Loucy (cell line): ENCODE data around the gene ARHGEF26.

ENCODE experiments used
- EZH2phosphoT487 ChIP-seq: fragments of 200-600 bp; IDR thresholded peaks from 2 replicates; pipeline ENCODE4 v1.6.1; 2018; ENCODE audit warnings: antibody characterized with exemption, mild to moderate bottlenecking, moderate library complexity, borderline replicate concordance
- TF ChIP-seq, protein P1 (sequence below): fragments of 200-600 bp; sonication (generic); conservative IDR thresholded peaks from 2 replicates; pipeline ENCODE4 v1.5.1; 2014; ENCODE audit warnings: mild to moderate bottlenecking, antibody characterized with exemption, low read length

DNA sequence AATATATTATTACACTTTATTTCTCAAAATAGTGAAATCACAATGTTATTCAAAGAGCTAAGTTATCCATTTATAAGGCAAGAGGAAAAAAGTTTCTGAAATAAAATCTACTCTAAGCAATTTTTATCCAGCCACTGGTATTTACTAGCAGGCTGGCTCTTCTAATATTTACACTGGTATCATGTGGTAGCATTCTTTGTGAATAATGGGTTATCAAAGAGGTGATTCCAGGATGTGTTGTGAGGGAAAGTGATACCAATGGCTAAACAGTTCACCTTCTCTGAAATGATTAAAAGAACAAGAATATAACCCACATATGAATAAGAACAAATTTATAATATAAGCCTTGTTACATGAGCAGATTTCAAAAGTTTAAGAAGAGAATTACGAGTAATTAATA is 159.0 kb downstream of the ARHGEF26 start:
- TF ChIP-seq, protein P1, sequence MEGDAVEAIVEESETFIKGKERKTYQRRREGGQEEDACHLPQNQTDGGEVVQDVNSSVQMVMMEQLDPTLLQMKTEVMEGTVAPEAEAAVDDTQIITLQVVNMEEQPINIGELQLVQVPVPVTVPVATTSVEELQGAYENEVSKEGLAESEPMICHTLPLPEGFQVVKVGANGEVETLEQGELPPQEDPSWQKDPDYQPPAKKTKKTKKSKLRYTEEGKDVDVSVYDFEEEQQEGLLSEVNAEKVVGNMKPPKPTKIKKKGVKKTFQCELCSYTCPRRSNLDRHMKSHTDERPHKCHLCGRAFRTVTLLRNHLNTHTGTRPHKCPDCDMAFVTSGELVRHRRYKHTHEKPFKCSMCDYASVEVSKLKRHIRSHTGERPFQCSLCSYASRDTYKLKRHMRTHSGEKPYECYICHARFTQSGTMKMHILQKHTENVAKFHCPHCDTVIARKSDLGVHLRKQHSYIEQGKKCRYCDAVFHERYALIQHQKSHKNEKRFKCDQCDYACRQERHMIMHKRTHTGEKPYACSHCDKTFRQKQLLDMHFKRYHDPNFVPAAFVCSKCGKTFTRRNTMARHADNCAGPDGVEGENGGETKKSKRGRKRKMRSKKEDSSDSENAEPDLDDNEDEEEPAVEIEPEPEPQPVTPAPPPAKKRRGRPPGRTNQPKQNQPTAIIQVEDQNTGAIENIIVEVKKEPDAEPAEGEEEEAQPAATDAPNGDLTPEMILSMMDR, result no peak
- TF ChIP-seq EZH2phosphoT487, result no peak
